ENCODE measurements around the gene C19orf53.
"Not testable (repeated sequence)": the region's sequence is repeated elsewhere in the genome, so short reads cannot be mapped to it uniquely, and the experiment has no call there.

C19orf53 gene

DNA sequence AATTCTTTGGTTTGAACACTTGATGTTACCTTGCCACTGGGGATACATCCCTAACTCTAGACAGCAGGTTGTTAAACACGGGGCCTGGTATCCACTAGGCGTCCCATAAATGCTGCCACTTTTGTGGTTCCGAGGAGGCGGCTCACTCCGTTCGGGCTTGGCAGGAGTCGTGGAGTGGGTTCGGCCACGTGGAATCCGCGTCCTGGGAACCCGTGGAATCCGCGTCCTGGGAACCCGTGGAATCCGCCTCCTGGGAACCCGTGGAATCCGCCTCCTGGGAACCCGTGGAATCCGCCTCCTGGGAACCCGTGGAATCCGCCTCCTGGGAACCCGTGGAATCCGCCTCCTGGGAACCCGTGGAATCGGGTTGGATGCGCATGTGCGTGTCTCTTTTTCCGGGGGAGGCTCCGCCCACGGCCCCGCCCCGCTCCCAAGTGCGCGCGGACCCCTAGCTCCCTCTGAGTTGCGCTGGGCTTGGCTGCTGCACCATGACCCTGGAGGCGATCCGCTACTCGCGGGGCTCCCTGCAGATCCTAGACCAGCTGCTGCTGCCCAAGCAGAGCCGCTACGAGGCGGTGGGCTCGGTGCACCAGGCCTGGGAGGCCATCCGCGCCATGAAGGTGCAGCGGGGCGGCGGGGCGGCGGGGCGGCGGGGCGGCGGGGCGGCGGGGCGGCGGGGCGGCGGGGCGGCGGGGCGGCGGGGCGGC is 10.0 kb upstream of the C19orf53 start, which contains the start of gene MRI1:
Gene MRI1, plus strand, starts transcription at position 422 of the 707 bp plus-strand sequence. Its CDS starts 67 bp downstream, at position 489.
- peak; percentile 75 for DNase-seq (ENCODE audit: low spot score)

DNA sequence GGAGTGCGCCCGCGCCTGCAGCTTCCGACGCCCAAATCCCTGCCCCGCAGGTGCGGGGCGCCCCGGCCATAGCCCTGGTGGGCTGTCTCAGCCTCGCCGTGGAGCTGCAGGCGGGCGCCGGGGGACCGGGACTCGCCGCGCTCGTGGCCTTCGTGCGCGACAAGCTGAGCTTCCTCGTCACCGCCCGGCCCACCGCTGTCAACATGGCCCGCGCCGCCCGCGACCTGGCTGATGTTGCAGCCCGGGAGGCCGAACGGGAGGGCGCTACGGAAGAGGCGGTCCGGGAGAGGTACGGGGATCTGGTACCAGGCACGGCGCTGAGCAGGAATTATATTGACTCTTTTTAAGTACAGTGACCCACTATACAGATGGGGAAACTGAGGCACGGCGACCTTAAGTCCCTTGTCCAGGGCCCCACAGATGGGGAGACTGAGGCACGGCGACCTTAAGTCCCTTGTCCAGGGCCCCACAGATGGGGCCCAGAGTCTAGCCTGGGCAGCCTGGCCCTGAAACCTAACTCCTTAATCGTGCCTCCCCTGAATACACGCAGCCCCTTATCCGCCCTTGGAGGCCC is 9.3 kb upstream of the C19orf53 start:
- DNase-seq (ENCODE audit: low spot score): peak; percentile 51

DNA sequence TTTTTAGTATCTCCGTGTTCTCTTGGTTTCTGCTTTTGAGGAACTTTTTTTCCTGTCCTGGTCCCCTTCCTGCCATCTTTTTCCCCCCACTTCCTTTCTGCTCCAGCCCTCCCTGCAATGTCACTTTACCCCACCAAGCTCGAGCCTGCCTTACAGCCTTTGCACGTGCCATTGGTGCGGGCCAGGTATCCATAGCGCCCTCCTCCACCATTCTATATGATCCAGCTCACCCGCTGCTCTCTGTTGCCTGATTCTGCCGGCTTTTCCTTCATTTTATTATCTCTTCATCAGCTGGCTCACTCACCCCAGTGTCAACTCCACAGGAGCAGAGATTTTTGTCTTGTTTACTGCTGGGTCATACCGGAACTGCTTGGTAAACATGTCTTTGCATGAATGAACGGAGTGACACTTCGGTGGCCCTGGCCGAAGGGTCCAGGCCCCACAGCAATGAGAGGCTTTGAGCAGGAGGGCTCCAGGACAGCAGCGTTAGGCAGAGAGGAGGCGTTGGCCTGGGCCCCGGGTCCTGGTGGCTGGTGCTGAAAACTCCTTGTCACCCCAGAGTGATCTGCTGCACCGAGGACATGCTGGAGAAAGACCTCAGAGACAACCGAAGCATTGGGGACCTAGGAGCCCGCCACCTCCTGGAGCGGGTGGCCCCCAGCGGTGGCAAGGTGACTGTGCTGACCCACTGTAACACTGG is 8.7 kb upstream of the C19orf53 start:
- DNase-seq (ENCODE audit: low spot score): no peak

DNA sequence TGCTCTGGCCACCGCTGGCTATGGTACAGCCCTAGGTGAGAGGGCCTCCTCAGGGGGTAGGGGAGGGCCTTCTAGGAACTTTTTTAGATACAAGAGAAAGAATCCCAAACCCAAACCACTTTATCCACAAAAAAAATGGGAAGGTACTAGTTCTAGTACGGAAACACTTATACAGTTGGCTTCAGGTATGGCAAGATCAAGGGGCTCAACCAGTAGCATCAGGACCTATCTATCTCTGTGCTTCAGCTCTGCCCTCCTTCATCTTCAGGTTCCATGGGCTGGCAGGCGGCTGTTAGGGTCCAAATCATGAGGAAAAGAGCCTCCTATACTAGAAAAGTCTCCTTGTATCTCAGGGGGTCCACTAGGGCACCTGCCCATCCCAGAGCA is 8.2 kb upstream of the C19orf53 start:
- no peak for DNase-seq (ENCODE audit: low spot score)

DNA sequence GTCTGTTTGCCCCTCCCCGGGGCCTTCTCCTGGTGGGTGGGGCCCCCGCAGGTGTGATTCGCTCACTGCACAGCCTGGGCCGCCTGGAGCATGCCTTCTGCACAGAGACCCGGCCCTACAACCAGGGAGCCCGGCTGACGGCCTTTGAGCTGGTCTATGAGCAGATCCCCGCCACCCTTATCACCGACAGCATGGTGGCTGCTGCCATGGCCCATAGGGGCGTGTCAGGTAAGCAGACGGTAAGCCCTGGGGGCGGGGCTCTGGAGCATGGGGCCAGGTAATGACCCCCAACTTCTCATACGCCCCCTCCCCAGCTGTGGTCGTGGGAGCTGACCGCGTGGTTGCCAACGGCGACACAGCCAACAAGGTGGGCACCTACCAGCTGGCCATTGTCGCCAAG is 5.7 kb upstream of the C19orf53 start:
- DNase-seq (ENCODE audit: low spot score): no peak

DNA sequence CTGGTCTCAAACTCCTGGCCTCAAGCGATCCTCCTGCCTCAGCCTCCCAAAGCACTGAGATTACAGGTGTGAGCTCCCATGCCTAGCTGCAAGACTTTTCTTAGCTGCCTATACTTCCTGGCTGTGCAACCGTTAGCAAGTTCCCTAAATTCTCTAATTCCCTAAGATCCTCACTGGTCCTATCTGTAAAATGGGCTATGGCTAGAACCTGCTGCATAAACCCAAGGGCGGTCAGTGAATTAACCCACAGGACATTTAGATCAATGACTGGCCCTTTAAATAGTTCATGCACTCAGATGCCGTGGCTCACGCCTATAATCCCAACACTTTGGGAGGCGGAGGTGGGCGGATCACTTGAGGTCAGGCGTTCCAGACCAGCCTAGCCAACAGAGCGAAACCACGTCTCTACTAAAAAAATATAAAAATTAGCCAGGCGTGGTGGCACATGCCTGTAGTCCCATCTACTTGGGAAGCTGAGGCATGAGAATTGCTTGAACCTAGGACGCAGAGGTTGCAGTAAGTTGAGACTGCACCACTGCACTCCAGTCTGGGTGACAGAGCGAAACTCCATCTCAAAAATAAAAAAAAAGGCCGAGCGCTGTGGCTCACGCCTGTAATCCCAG is 4.1 kb upstream of the C19orf53 start:
- no peak for DNase-seq (ENCODE audit: low spot score)

DNA sequence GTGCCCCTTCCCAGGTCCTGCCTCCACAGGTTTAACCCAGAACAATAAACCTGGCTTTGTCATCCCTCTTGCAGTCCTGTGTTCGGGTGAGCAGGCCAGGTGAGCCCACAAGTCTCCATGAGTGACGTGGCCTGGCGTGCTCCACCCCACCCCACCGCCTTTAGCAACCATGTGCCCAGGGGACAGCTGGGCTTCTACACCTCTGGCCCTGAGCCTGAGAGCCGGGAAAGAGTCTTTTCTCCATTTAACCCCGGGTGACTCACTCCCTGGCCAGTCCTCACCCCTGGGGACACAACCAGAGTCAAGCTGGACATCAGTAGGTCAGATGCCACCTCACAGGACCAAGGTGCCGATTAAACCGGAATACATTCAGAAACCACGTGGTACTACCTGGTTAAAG is 4.1 kb downstream of the C19orf53 start:
- no peak for DNase-seq (ENCODE audit: low spot score)

DNA sequence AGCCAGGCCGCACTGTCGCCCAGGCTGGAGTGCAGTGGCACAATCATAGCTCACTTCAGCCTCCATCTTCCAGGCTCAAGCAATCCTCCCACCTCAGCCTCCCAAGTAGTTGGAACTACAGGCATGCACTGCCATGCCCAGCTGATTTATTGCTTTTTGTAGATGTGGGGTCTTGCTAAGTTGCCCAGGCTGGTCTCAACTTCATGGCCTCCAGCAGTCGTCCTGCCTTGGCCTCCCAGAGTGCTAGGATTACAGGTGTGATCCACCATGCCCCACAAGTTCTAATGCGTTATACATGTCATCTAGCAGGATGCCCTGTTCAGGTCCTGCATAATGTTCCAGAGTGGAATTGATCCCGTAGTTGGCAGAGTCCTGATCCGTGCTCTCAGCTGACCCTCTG is 4.6 kb downstream of the C19orf53 start:
- DNase-seq (ENCODE audit: low spot score): no peak

DNA sequence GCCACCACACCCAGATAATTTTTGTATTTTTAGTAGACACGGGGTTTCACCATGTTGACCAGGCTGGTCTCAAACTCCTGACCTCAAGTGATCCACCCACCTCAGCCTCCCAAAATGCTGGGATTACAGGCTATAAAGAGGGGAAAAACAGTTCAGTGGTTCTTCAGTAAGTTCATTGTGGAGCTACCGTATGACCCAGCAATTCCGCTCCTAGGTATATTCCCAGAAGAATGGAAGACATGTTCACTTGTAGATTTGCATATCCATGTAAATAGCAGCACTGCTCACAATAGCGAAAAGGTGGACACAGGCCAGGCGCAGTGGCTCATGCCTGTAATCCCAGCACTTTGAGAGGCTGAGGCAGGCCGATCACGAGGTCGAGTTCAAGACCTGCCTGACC is 5.5 kb downstream of the C19orf53 start:
- not testable (repeated sequence) for DNase-seq (ENCODE audit: low spot score)

DNA sequence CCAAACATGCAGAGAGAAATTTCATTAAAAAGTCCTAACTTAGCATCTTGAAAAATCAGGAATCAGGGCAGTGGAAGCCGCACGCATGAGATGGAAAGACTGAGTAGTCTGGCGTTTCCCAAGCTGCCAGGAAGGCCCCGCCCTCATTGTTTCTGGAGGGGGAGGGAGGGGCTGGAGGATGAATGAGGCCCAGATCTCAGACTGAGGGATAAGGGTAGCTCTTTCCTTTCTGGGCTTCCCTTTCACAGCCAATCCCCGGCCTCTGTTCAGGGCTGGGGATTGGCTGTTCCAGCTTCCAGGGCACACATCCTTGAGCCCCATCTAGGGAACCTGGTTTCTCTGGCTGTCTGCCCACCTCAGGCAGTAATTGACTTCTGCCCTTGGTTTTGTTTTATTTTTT is 7.3 kb downstream of the C19orf53 start:
- no peak for DNase-seq (ENCODE audit: low spot score)

DNA sequence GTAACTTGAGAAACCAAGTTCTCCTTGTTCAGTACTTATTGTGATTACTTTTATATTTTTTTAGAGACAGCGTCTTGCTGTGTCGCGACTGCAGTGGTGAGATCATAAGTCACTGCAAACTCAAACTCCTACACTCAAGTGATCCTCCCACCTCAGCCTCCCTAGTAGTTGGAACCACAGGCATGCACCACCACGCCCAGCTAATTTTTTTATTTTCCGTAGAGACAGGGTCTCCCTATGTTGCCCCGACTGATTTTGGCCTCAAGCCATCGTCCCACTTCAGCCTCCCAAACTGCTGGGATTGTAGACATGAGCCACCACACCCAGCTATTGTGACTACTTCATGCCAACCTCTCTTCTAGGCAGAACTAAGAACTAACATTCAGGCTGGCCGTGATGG is 8.3 kb downstream of the C19orf53 start:
- DNase-seq (ENCODE audit: low spot score): no peak

DNA sequence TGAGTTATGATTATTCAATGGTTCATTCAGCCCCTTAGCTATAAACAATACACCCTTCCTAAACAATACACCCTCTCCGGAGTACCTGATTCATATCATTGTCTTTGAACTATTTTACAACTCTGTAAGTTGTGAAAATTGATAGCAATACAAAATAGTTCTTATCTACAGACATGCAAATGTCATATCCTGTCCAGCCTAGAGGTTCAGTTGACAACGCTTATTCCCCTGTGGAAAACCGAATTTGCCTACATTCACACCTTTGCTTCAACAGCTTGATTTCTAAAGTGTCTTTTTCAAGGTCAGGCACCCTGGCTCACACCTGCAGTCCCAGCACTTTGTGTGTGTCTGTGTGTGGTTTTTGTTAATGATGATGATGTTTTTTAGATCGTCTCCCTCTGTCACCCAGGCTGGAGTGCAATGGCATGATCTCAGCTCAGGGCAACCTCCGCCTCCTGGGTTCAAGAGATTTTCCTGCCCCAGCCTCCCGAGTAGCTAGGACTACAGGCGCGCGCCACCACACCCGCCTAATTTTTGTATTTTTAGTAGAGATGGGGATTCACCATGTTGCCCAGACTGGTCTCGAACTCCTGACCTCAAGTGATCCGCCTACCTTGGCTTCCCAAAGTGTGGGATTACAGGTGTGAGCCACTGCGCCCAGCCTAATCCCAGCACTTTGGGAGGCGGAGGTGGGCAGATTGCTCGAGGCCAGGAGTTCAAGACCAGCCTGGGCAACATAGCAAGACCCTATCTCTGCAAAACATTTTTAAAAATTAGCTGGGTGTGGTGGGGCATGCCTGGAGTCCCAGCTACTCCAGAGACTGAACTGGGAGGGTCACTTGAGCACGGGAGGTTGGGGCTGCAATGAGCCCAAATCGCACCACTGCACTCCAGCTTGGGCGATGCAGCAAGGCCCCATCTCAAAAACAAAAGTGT is 9.6 kb downstream of the C19orf53 start:
- peak; percentile 60 for DNase-seq (ENCODE audit: low spot score)

DNA sequence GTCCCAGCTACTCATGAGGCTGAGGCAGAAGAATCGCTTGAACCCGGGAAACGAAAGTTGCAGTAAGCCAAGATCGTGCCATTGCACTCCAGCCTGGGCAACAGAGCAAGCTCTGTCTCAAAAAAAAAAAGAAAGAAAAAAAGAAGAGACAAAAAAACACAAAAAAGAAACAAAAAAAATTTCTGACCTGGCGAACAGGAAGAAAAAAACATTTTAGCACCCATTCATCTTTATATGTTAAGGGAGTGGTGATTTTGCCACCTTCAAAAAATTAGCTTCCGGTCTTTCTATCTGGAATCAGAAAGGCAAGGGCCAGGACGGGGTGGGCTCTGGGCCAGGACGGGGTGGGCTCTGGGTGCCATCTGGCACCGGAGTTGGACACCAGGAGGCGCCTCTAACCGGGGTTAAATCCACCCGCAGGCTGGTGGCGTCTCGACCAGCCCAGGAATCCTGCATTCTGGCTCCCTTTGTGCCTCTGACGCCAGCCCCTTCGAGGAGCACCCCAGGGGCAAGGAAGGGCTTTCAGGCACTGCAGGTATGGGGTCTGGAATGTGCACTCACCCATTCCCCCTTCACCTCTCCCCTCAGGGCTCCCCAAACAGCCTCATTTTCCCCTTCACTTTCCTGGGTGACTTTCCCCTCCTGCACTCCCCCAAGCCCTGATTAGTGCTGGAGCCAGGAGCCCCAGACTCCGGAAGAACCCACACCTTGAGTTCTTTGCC is 10.6 kb downstream of the C19orf53 start:
- DNase-seq (ENCODE audit: low spot score): peak; percentile 61

DNA sequence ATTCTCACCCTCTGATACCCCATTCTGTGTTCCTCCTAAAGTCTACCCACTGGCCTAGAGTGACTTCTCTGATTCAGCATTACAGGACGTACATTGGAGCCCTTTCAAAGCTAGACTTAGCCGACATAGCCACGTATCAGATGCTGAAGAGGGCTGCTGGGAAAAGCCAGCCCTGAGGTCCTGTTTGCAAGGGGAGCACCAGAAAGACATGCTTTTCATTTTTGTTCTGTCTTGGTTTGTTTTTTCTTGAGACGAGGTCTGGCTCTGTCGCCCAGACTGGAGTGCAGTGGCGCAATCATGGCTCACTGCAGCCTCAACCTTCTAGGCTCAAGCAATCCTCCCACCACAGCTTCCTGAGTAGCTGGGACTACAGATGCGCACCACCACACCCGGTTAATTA is 14.7 kb downstream of the C19orf53 start:
- DNase-seq (ENCODE audit: low spot score): no peak

DNA sequence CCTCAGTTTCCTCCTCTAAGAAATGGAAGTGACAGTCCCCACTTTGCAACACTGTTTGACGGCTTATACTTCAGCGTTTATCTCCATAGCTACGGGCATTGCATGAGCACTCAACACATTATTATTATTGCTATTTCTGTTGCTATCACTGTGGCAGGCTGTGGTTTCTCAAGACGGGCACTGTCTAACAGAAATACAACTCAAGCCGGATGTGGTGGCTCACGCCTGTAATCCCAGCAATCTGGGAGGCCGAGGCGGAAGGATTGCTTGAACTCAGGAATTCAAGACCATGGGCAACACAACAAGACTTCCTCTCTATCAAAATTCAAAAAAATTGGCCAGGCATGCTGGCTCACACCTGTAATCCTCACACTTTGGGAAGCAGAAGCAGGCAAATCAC is 16.1 kb downstream of the C19orf53 start:
- no peak for DNase-seq (ENCODE audit: low spot score)

DNA sequence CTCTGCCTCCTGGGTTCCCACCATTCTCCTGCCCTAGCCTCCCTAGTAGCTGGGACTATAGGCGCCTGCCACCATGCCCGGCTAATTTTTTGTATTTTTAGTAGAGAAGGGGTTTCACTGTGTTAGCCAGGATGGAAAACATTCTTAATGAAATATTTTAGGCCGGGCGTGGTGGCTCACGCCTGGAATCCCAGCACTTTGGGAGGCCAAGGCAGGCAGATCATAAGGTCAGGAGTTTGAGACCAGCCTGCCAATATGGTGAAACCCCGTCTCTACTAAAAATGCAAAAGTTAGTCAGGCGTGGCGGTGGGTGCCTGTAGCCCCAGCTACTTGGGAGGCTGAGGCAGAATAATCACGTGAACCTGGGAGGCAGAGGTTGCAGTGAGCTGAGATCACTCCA is 19.1 kb downstream of the C19orf53 start:
- not testable (repeated sequence) for DNase-seq (ENCODE audit: low spot score)

DNA sequence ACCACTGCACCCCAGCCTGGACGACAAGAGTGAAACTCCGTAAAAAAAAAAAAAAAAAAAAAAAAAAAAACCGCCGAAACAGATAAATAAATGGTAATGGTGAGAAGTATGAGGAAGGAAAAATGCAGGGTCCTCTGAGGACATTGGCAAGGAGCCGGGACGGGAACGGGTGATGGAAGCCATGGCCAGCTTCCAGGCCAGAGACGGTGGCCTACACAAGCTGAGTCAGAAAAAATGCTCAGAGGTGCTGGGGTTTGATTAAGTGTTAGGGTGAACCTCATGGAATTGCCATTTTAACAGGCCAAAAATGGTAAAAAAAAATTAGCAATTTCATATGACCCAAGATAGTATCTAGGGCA is 20.1 kb downstream of the C19orf53 start:
- no peak for DNase-seq (ENCODE audit: low spot score)

DNA sequence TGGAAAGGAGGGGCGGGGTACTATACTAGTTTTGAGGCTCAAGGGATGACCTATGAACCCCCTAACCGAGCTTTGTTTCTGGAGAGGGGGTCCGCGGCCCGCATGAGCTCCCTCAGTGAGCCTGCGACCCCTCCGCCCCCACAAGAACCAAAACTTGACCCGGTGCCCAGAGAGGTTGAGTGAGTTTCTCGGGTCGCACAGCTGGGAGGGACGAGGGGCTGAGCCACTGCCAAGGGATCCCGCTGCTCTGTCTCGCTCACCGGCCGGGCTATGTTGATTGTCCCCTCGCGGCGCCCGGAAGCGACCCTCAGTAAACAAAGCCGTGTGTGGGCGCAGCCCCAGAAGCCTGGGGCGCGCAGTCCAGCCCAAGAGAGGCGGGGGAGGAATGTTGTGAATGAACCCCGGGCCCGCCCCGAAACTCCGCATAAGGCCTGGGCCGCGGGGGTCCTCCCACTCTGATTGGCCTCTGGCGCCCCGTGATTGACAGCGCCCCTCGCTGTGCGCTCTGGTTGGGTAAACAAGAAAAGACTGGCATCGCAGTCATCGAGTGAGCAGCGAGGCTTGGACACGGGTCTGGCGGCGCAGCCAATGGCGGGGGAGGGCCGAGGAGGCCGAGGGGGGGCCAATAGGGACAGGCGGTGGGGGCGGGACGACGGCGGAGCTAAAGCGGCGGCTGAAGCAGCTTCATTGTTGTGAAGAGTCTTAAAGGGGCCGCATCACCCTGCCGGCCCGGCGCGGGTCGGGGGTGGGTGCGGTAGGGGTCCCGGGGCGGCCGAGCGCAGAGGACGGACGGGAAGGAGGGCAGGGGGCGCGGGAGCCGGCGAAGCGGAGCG is 20.7 kb downstream of the C19orf53 start, which contains the start of gene ZSWIM4:
Gene ZSWIM4, plus strand, starts transcription at position 687 of the 833 bp plus-strand sequence. CDS start 206 bp downstream, outside the sequence.
- peak; percentile 100 for DNase-seq (ENCODE audit: low spot score)

DNA sequence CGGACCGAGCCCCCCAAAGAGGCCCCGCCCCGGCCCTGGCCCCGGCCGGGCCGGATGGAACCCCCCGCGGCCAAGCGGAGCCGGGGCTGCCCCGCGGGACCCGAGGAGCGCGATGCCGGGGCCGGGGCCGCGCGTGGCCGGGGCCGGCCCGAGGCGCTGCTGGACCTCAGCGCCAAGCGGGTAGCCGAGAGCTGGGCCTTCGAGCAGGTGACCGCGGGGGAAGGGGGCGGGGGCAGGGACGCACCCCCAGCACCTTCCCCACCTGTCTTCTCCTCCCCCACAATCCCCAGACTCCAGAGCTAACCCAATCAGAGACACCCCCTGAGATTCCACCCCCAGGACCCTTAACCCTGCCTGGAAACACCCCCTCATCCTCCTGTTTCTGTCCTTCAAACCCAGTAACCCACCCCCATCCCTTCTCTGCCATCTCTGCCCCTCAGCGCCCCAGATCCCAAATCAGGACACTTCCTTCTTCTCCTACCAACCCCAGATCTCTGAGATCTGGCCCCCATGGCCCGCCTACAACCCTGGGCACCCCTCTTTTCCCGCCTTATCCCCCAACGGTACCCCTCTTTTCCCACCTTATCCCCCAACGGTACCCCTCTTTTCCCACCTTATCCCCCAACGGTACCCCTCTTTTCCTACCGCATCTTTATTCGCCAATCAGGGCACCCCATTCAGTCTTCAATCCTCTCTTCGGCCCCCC is 21.5 kb downstream of the C19orf53 start:
- peak; percentile 37 for DNase-seq (ENCODE audit: low spot score)
